KOPT-K1 (cell line): ENCODE results near the gene ZNF653.
"Not testable (repeated sequence)": the region's sequence is repeated elsewhere in the genome, so short reads cannot be mapped to it uniquely, and the experiment has no call there.

ENCODE experiments used
- H3K27ac ChIP-seq: fragments of 200-600 bp; sonication (generic); 2 replicates; pipeline ENCODE4 v1.5.1; 2016; ENCODE audit warnings: antibody characterized with exemption, mild to moderate bottlenecking, low read depth, low read length; ENCODE audit not compliant: poor library complexity, severe bottlenecking
- H3K36me3 ChIP-seq: fragments of 200-600 bp; sonication (generic); 2 replicates; pipeline ENCODE4 v1.5.1; 2017; ENCODE audit warnings: antibody characterized with exemption, mild to moderate bottlenecking, low read length, moderate library complexity; ENCODE audit not compliant: insufficient read depth
- H3K9me3 ChIP-seq: fragments of 200-600 bp; sonication (generic); 2 replicates; pipeline ENCODE4 v1.5.1; 2017; ENCODE audit warnings: antibody characterized with exemption, low read length, mild to moderate bottlenecking; ENCODE audit not compliant: insufficient read depth, poor library complexity, severe bottlenecking

Gene ZNF653

DNA sequence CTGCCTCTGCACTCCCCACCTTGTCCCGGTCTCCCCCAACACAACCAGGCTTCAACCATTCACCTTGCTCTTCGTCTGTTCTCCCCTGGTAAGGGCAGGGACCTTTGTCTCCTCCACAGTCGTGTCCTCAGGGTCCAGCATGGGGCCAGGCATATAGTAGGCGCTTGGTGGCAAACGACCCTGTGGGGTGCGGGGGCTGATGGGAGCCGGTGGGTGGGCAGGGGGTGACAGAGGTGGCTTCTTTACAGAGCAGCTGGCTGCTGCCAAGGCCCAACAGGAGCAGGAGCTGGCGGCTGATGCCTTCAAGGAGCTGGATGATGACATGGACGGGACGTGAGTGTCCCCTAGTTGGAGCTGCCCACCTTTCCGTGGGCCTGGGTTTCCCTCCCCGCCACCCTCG lies 60.5 kb downstream of the ZNF653 start:
- peaks cover 100% of the 10 kb centered on the region for H3K36me3 ChIP-seq

DNA sequence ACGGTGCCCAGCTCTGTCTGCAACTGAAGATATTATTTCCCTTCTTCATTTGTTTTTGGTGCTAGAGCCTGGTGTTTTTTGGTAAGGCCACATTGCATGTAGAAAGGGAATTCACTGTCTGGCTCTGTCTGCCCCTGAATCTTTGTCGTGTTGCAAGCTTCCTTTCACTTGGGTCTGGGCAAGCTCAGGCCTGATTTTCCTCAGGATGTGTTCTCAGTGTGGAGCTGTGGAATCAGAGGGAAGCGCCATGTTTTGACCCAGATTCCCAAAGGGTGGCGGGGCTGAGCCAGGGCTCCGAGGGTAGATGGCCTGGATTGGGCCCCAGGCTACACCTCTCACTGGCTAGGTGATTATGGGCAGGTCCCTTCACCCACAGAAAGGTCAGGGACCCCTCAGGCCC lies 61.6 kb downstream of the ZNF653 start:
- H3K9me3 ChIP-seq = no peaks in the 10 kb centered on the region
- H3K36me3 ChIP-seq = peaks cover 98% of the 10 kb centered on the region
- no peak overlapping the region for H3K27ac ChIP-seq

More for the DNA sequence above, 60.5 kb downstream of the ZNF653 start:
- Histone ChIP-seq H3K9me3 (no peaks in the 10 kb centered on the region), H3K27ac (no peak overlapping the region)

DNA sequence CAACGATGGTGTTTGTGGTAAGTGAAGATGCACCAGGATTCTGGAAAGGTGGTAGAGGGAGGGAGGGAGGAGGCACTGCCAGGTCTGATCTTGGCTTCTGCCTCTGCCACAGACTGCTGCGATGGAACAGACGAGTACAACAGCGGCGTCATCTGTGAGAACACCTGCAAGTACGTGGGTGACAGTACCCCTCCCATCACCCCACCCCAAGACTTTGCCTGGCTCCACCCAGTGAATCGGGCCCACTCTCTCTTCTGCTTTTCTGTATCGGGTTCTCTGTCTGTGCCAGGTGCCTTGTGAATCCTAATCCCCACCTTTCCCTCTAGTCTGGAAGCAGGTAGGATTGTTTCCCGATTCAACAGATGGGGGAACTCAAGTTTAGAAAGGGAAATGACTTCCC lies 67.7 kb downstream of the ZNF653 start:
- Histone ChIP-seq H3K36me3 (peaks cover 66% of the 10 kb centered on the region), H3K9me3 (no peaks in the 10 kb centered on the region), H3K27ac (no peak overlapping the region)

DNA sequence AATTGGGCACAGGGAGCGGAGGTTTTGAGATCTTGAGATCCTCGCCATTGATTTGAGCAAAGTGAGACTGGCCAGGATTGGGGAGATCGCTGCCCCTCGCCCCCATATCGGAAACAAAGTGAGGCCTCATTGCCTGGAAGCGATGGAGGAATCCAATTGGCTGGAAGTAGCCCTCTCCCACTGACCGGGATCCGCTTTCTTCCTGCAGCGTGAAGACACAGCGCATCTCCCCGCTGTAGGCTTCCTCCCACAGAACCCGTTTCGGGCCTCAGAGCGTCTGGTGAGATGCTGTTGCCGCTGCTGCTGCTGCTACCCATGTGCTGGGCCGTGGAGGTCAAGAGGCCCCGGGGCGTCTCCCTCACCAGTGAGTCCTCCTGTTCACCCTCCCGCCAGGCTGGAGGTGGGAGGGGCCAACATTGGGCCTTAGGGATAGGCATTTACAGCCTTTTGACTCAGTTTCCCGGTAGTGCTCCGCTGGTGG lies 69.8 kb downstream of the ZNF653 start:
- H3K36me3 ChIP-seq = peaks cover 45% of the 10 kb centered on the region
- peak overlapping the region; percentile 90 for H3K27ac ChIP-seq
- no peaks in the 10 kb centered on the region for H3K9me3 ChIP-seq

DNA sequence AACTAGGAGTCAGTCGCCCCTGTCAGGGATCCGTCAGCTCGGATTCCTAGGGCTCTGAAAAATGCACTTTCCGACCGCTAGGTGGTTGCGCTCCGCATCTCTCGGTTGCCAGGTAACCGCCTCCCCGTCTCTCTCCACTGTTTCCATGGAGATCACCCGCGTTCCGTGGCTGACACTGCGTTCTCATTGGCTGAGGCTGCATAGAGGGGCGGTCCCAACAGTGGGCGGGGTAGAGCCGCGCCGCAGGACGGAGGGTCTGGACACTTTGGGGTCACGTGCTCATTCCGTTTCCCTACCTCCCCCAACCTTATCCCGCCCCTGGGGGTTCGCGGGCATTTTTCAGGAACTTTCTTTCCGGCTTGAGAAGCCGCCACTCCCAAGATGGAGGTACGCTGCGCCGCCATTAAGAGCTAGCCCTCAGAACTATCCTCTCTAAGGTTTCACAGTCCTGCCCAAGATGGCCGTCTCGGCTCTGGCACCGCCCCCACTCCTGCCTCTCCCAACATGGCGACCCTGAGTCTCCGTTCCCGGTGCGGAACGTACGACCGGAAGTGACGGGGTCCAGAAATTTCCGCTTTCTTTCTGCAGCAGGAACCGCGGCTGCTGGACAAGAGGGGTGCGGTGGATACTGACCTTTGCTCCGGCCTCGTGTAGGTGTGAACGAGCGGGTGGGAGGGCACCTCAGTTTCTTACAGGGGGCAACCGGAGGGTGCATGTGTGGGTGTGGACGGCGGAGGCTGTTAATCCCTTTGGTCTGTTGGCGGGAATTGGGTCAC lies 70.4 kb downstream of the ZNF653 start, which contains the start of the genes ODAD3 and PRKCSH:
ODAD3 (minus strand) TSS at position 65 of the 776 bp plus-strand sequence. CDS start 105 bp downstream, outside the sequence.
PRKCSH (plus strand) TSS at position 579 of the 776 bp plus-strand sequence. CDS start 483 bp downstream, outside the sequence.
- Histone ChIP-seq H3K36me3 (peaks cover 39% of the 10 kb centered on the region), H3K9me3 (no peaks in the 10 kb centered on the region), H3K27ac (peak within 1 kb of the TSS; percentile 90)

DNA sequence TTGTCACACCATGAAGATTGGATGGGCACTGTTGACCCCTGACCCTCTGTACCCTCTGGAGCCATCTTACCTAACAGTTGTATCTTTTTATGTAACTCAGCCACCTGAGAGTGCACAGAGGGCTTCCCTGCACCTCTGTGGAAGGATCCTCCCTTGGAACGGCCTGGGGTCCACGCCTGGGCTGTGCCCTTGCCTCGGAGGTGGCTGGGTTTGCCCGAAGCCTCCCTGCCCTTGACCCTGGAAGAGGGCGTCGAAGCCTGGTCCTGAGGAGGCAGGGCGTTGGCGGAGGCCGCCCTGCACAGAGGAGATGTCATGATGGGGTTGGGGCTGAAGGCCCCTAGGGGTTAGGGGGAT lies 71.0 kb downstream of the ZNF653 start:
- Histone ChIP-seq H3K27ac (peak overlapping the region; percentile 90), H3K9me3 (no peaks in the 10 kb centered on the region), H3K36me3 (peaks cover 33% of the 10 kb centered on the region)

DNA sequence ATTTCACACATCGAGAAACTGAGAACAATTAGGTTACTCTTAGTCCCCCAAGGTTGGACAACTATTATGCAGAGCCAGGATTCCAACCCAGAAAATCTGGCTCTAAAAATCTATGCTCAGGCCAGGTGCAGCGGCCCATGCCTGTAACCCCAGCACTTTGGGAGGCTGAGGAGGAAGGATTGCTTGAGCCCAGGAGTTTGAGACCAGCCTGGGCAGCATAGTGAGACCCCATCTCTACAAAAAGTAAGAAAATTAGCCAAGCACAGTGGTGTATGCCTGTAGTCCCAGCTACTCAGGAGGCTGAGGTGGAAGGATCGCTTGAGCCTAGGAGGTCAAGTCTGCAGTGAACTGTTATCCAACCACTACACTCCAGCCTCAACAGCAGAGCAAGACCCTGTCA lies 72.1 kb downstream of the ZNF653 start:
- H3K9me3 ChIP-seq, H3K27ac ChIP-seq: not testable (repeated sequence)
- H3K36me3 ChIP-seq = peaks cover 23% of the 10 kb centered on the region
